Measurements from ENCODE around the gene FGF12. TPM values are rescaled to one million over a fixed set of nuclear protein-coding genes. Genes with fewer than 3 reads are reported as not detected.

The FGF12 gene
- polyA plus RNA-seq, 1 of the 3 experiments (the other 2 are of a cell fraction), result 0.30 TPM

DNA sequence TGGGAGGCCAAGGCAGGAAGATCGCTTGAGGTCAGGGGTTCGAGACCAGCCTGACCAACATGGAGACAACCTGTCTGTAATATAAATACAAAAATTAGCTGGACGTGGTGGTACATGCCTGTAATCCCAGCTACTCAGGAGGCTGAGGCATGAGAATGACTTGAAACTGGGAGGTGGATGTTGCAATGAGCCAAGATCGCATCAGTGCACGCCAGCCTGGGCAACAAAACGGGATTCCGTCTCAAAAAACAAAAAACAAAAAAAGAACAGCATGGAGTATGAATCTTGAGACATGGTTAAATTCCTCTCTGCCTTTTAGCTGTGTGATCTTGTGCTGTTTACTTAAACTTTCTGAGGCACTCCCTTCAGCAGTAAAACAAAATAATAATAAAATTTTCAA lies 244.9 kb downstream of the FGF12 start:
- POLR2A ChIA-PET, result no interaction called here
- Histone ChIP-seq H3F3A (replicated peaks; ENCODE audit: insufficient read depth) (peaks cover 4% of the 10 kb centered on the region), H3K9me2 (no peaks in the 10 kb centered on the region), H3K79me2 (ENCODE audit: insufficient read depth) (no peaks in the 10 kb centered on the region), H3K4me1 (ENCODE audit: control insufficient read depth in 1 of 2, insufficient read depth in 2 of 2, low read depth in 1 of 2, low read length in 1 of 2) (no peaks in the 10 kb centered on the region; a peak in 1 of 4 replicates), H3K4me3 (ENCODE audit: low read depth in 2 of 2, low read length in 1 of 2) (no peak overlapping the region), H3K36me3 (replicated peaks in 1 of 2; ENCODE audit: control insufficient read depth in 1 of 2, insufficient read depth in 2 of 2, low read length in 1 of 2) (no peaks in the 10 kb centered on the region), H3K27ac (ENCODE audit: low read depth in 2 of 2, low read length in 1 of 2) (no peak overlapping the region), H3K9me3 (no peaks in the 10 kb centered on the region), H3K4me2 (no peak overlapping the region), H3K9ac (no peak overlapping the region), H3K27me3 (ENCODE audit: insufficient read depth) (no peaks in the 10 kb centered on the region; the same call in 1 of the 2 replicates), H4K20me1 (ENCODE audit: insufficient read depth) (no peaks in the 10 kb centered on the region), H2AFZ (ENCODE audit: low read depth) (no peak overlapping the region)
- DNase-seq, result no peak
- TF ChIP-seq MEF2A (IDR thresholded peaks at IDR 0.05; ENCODE audit: borderline replicate concordance, low read depth) (no peak), USF2 (IDR thresholded peaks at IDR 0.05; ENCODE audit: borderline replicate concordance, low read depth, low read length) (no peak), ELF1 (IDR thresholded peaks at IDR 0.05) (no peak), RCOR1 (IDR thresholded peaks at IDR 0.05; ENCODE audit: low read length) (no peak), EP300 (IDR thresholded peaks at IDR 0.05; ENCODE audit: borderline replicate concordance in 1 of 2, low read depth in 1 of 2, low read length in 1 of 2) (no peak), EZH2phosphoT487 (IDR thresholded peaks at IDR 0.05; ENCODE audit: borderline replicate concordance, low read depth) (no peak), MXI1 (IDR thresholded peaks at IDR 0.05; ENCODE audit: low read depth, low read length) (no peak), FOXJ3 (CRISPR knock-in tag; IDR thresholded peaks at IDR 0.05) (no peak), FOXM1 (IDR thresholded peaks at IDR 0.05; ENCODE audit: low read depth) (no peak), POLR2AphosphoS5 (IDR thresholded peaks at IDR 0.05; ENCODE audit: low read depth, low read length) (no peak), YY1 (IDR thresholded peaks at IDR 0.05; ENCODE audit: low read depth) (no peak), TAF1 (IDR thresholded peaks at IDR 0.05; ENCODE audit: borderline replicate concordance, low read depth, low read length) (no peak), RXRA (IDR thresholded peaks at IDR 0.05; ENCODE audit: borderline replicate concordance, low read depth) (no peak), TEAD4 (IDR thresholded peaks at IDR 0.05; ENCODE audit: borderline replicate concordance, insufficient read depth) (no peak), ZBTB33 (IDR thresholded peaks at IDR 0.05; ENCODE audit: borderline replicate concordance, low read depth) (no peak), NFIC (IDR thresholded peaks at IDR 0.05; ENCODE audit: borderline replicate concordance) (no peak), CHD2 (IDR thresholded peaks at IDR 0.05; ENCODE audit: low read length, partially characterized antibody) (no peak)
- TF ChIP-seq, protein P1, sequence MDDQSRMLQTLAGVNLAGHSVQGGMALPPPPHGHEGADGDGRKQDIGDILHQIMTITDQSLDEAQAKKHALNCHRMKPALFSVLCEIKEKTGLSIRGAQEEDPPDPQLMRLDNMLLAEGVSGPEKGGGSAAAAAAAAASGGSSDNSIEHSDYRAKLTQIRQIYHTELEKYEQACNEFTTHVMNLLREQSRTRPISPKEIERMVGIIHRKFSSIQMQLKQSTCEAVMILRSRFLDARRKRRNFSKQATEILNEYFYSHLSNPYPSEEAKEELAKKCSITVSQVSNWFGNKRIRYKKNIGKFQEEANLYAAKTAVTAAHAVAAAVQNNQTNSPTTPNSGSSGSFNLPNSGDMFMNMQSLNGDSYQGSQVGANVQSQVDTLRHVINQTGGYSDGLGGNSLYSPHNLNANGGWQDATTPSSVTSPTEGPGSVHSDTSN (IDR thresholded peaks at IDR 0.05), result no peak
- TF ChIP-seq, protein P2, sequence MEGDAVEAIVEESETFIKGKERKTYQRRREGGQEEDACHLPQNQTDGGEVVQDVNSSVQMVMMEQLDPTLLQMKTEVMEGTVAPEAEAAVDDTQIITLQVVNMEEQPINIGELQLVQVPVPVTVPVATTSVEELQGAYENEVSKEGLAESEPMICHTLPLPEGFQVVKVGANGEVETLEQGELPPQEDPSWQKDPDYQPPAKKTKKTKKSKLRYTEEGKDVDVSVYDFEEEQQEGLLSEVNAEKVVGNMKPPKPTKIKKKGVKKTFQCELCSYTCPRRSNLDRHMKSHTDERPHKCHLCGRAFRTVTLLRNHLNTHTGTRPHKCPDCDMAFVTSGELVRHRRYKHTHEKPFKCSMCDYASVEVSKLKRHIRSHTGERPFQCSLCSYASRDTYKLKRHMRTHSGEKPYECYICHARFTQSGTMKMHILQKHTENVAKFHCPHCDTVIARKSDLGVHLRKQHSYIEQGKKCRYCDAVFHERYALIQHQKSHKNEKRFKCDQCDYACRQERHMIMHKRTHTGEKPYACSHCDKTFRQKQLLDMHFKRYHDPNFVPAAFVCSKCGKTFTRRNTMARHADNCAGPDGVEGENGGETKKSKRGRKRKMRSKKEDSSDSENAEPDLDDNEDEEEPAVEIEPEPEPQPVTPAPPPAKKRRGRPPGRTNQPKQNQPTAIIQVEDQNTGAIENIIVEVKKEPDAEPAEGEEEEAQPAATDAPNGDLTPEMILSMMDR (IDR thresholded peaks at IDR 0.05), result no peak
- CTCF ChIA-PET, result interaction anchor here (1.7 kb wide), 1 partner anchor 15 kb away, joined by 8 read pairs; no protein-coding TSS in a partner anchor
- WGBS (ENCODE audit: low lambda C conversion rate), result 9% methylated on average over 7 of the region's 7 CpGs
